DOHH2 (cell line): Measurements from ENCODE around the gene CASZ1.

Source experiments
- H3F3A ChIP-seq: fragments of 200-600 bp; sonication (generic), shearing (Covaris generic); 2 replicates; pipeline ENCODE4 v1.6.0; 2016; ENCODE audit warnings: antibody characterized with exemption, mild to moderate bottlenecking; ENCODE audit not compliant: control insufficient read depth, insufficient read depth
- H3K27ac ChIP-seq: fragments of 200-600 bp; sonication (generic); 2 replicates; pipeline ENCODE4 v1.5.1; 2014; ENCODE audit warnings: low read depth, mild to moderate bottlenecking, low read length, moderate library complexity
- H3K27me3 ChIP-seq: fragments of 200-600 bp; sonication (generic); 2 replicates; pipeline ENCODE4 v1.6.1; 2014; ENCODE audit warnings: mild to moderate bottlenecking, low read length, mixed read lengths; ENCODE audit not compliant: control insufficient read depth
- H3K36me3 ChIP-seq: fragments of 200-600 bp; sonication (generic); 2 replicates; pipeline ENCODE4 v1.6.1; 2014; ENCODE audit warnings: mild to moderate bottlenecking, low read length, moderate library complexity, mixed read lengths; ENCODE audit not compliant: control insufficient read depth
- H3K4me1 ChIP-seq: fragments of 200-600 bp; sonication (generic); 2 replicates; pipeline ENCODE4 v1.6.1; 2014; ENCODE audit warnings: mild to moderate bottlenecking, low read length, mixed read lengths; ENCODE audit not compliant: control insufficient read depth
- H3K4me2 ChIP-seq: fragments of 200-600 bp; sonication (generic); 2 replicates; pipeline ENCODE4 v1.6.0; 2014; ENCODE audit warnings: mild to moderate bottlenecking, low read length, moderate library complexity
- H3K4me3 ChIP-seq: fragments of 200-600 bp; sonication (generic); 2 replicates; pipeline ENCODE4 v1.5.1; 2014; ENCODE audit warnings: mild to moderate bottlenecking, low read length, mixed read lengths
- H3K79me2 ChIP-seq: fragments of 200-600 bp; sonication (generic); 2 replicates; pipeline ENCODE4 v1.6.1; 2014; ENCODE audit warnings: mild to moderate bottlenecking, low read length, mixed read lengths; ENCODE audit not compliant: control insufficient read depth
- H3K9me2 ChIP-seq: fragments of 200-600 bp; sonication (generic); replicated peaks from 2 replicates; pipeline ENCODE4 v1.6.1; 2014; ENCODE audit warnings: mild to moderate bottlenecking, low read length, mixed read lengths; ENCODE audit not compliant: control insufficient read depth
- H3K9me3 ChIP-seq: fragments of 200-600 bp; sonication (generic); 2 replicates; pipeline ENCODE4 v1.6.1; 2014; ENCODE audit warnings: antibody characterized with exemption, low read length, mixed read lengths; ENCODE audit not compliant: control insufficient read depth, insufficient read depth
- H4K20me1 ChIP-seq: fragments of 200-600 bp; sonication (generic); 2 replicates; pipeline ENCODE4 v1.6.0; 2014; ENCODE audit warnings: low read depth, mild to moderate bottlenecking, antibody characterized with exemption, low read length, moderate library complexity; ENCODE audit not compliant: control insufficient read depth, insufficient read depth
- EZH2phosphoT487 ChIP-seq: fragments of 200-600 bp; sonication (generic); IDR thresholded peaks from 2 replicates; pipeline ENCODE4 v1.6.1; 2017; ENCODE audit warnings: borderline replicate concordance, mild to moderate bottlenecking, antibody characterized with exemption, low read length, moderate library complexity, mixed read lengths
- TF ChIP-seq, protein P1 (sequence below): fragments of 200-600 bp; sonication (generic); IDR thresholded peaks from one replicate; pipeline ENCODE4 v1.5.1; 2014; ENCODE audit warnings: antibody characterized with exemption, mild to moderate bottlenecking, low read depth, low read length; ENCODE audit not compliant: poor library complexity, severe bottlenecking

CASZ1 gene

DNA sequence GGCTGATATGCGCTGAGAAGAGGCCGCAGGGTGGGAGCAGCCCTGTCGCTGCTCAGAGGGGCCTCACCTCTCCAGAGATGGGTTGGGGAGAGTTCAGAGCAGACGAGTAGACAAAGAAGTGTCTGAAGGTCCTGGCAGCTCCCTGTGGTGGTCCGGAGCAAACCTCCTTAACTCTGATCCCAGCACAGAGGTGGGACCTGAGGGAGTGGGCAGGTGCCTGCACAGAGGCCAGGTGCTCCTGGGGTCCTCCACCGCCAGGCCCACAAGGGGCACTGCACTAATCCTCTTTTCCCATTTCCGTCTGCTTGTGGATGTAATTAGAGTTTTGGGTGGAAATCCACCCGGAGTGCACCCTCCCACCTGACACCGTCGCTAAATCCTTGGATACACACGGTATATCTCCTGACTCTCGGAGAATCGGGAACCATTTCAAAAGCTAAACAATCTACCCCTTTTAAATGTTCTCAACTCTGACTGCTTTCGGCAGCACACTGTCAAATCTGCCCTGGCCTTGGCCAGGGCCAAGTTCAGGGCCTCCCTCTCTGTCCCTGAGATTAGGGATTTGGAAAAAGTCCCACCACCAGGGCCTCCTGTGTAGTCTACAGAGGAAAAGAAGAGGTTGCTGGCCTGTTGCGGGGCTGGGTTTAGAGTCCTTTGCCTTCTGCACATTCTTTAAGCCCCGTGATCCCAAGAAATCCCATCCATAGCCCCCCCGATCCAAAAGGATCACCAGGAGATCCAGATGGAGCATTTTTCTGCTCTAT is 22.4 kb downstream of the CASZ1 start:
- H3K79me2 ChIP-seq, result no peaks in the 10 kb centered on the region
- H3K4me2 ChIP-seq, result no peak overlapping the region
- H3K4me1 ChIP-seq, result no peaks in the 10 kb centered on the region
- no peak for TF ChIP-seq EZH2phosphoT487
- no peaks in the 10 kb centered on the region for H3K9me2 ChIP-seq
- H3K9me3 ChIP-seq, result 0 out of 2 replicates have a peak, but pooled peaks cover 5% of the 10 kb centered on the region
- no peaks in the 10 kb centered on the region for H3K36me3 ChIP-seq
- H3F3A ChIP-seq, result no peaks in the 10 kb centered on the region
- no peaks in the 10 kb centered on the region for H3K27me3 ChIP-seq
- H4K20me1 ChIP-seq, result no peaks in the 10 kb centered on the region
- no peak overlapping the region for H3K27ac ChIP-seq
- no peak overlapping the region for H3K4me3 ChIP-seq

GRCh38 chr1:10773376-10773775 is 23.1 kb downstream of the CASZ1 start:
- no peak overlapping the region for H3K27ac ChIP-seq
- H3K27me3 ChIP-seq, result no peaks in the 10 kb centered on the region
- H3K4me2 ChIP-seq, result no peak overlapping the region
- no peaks in the 10 kb centered on the region for H4K20me1 ChIP-seq
- no peaks in the 10 kb centered on the region for H3K79me2 ChIP-seq
- TF ChIP-seq, protein P1, sequence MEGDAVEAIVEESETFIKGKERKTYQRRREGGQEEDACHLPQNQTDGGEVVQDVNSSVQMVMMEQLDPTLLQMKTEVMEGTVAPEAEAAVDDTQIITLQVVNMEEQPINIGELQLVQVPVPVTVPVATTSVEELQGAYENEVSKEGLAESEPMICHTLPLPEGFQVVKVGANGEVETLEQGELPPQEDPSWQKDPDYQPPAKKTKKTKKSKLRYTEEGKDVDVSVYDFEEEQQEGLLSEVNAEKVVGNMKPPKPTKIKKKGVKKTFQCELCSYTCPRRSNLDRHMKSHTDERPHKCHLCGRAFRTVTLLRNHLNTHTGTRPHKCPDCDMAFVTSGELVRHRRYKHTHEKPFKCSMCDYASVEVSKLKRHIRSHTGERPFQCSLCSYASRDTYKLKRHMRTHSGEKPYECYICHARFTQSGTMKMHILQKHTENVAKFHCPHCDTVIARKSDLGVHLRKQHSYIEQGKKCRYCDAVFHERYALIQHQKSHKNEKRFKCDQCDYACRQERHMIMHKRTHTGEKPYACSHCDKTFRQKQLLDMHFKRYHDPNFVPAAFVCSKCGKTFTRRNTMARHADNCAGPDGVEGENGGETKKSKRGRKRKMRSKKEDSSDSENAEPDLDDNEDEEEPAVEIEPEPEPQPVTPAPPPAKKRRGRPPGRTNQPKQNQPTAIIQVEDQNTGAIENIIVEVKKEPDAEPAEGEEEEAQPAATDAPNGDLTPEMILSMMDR, result no peak
- TF ChIP-seq EZH2phosphoT487, result no peak
- H3K9me2 ChIP-seq, result no peaks in the 10 kb centered on the region
- H3F3A ChIP-seq, result no peaks in the 10 kb centered on the region
- H3K4me3 ChIP-seq, result no peak overlapping the region
- no peaks in the 10 kb centered on the region for H3K4me1 ChIP-seq
- H3K9me3 ChIP-seq, result 0 out of 2 replicates have a peak, but pooled peaks cover 5% of the 10 kb centered on the region
- H3K36me3 ChIP-seq, result no peaks in the 10 kb centered on the region

DNA sequence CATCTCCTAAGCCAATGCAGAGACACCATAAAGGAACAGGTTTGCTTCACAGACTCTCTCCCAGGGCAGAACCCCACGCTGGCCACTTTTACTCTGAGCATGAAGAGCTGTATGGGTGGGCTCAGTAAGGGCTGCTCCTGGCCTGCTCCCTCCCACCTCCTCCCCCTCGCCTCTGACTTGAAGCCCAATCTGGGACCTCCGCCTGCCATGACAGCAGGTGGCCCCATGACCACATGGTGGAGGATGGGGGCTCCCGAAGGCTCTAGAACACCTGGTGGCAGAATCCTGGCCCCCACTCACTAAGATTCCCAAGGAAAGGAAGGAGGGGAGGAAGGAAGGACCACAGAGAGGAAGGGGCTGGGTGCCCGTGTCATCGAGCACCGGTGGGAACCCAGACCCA is 23.7 kb downstream of the CASZ1 start:
- Histone ChIP-seq H3K9me2 (no peaks in the 10 kb centered on the region), H3K36me3 (no peaks in the 10 kb centered on the region), H4K20me1 (no peaks in the 10 kb centered on the region), H3F3A (no peaks in the 10 kb centered on the region), H3K4me2 (no peak overlapping the region), H3K9me3 (0 out of 2 replicates have a peak, but pooled peaks cover 3% of the 10 kb centered on the region), H3K27me3 (no peaks in the 10 kb centered on the region), H3K4me1 (no peaks in the 10 kb centered on the region), H3K27ac (no peak overlapping the region), H3K4me3 (no peak overlapping the region), H3K79me2 (no peaks in the 10 kb centered on the region)
- TF ChIP-seq EZH2phosphoT487, result no peak
- TF ChIP-seq, protein P1, result no peak

- H4K20me1 ChIP-seq, result no peaks in the 10 kb centered on the region
- H3K9me3 ChIP-seq, result no peaks in the 10 kb centered on the region
- H3K4me1 ChIP-seq, result no peaks in the 10 kb centered on the region
- TF ChIP-seq, protein P1, result no peak
- no peak for TF ChIP-seq EZH2phosphoT487
- H3K9me2 ChIP-seq, result no peaks in the 10 kb centered on the region
- no peak overlapping the region for H3K4me3 ChIP-seq
- H3K27ac ChIP-seq, result no peak overlapping the region
- no peaks in the 10 kb centered on the region for H3K36me3 ChIP-seq
- H3F3A ChIP-seq, result no peaks in the 10 kb centered on the region
- no peaks in the 10 kb centered on the region for H3K27me3 ChIP-seq
- no peaks in the 10 kb centered on the region for H3K79me2 ChIP-seq
- no peak overlapping the region for H3K4me2 ChIP-seq
Measured at GRCh38 chr1:10771789-10772188, 24.7 kb downstream of the CASZ1 start.
